ENCODE measurements around the gene TCF12. TPM values are rescaled to one million over a fixed set of nuclear protein-coding genes. Genes with fewer than 3 reads are reported as not detected.
"Not testable (repeated sequence)": the region's sequence is repeated elsewhere in the genome, so short reads cannot be mapped to it uniquely, and the experiment has no call there.

Gene TCF12
- total RNA-seq, 8 experiments from 2014 or later, result 34.7 to 177 (median 99.7) TPM

DNA sequence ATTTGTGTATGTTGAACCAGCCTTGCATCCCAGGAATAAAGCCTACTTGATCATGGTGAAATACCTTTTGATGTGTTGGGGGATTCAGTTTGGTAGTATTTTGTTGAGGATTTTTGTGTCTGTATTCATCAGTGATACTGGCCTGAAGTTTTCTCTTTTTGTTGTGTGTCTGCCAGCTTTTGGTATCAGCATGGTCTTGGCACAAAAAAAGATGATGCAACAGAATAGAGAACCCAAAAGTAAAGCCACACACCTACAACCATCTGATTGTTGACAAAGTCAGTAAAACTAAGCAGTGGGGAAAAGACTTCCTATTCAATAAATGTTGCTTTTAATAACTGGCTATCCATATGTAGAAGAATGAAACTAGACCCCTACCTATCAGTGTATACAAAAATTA lies 77.6 kb downstream of the TCF12 start:
- no peak overlapping the region for H3K27ac ChIP-seq
- in situ Hi-C loops (cut with MboI; ENCODE audit: low pct_unique_long_range_greater_than_20kb in 2 of 9, low sequenced_read_pairs in 9 of 9, unreplicated experiment in 9 of 9), result no loop called here
- no peak for ATAC-seq (replicated peaks in 6 of 8)
- H3K4me3 ChIP-seq, result no peak overlapping the region
- H3K4me1 ChIP-seq (replicated peaks in 1 of 2), result no peaks in the 10 kb centered on the region

DNA sequence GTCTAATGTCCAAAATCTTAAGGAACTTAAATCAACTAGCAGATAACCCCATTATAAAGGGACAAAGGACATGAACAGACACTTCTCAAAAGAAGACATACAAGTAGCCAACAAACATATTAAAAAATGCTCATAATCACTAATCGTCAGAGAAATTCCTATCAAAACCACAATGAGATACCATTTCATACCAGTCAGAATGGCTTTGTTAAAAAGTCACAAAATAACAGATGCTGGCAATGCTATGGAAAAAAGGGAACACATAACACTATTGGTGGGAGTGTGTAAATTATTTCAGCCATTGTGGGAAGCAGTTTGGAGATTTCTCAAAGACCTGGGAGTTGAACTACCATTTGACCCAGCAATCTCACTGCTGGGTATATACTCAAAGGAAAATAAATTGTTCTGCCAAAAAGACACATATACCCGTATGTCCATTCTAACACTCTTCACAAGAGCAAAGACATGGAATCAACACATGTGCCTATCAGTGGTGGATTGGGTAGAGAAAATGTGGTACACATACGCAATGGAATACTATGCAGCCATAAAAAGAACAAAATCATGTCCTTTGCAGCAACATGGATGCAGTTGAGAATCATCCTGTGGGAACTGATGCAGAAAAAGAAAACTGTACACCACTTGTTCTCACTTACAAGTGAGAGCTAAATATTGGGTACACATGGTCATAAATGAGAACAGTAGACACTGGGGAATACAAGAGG lies 78.5 kb downstream of the TCF12 start:
- WGBS, 10 experiments, result 0 to 100% (median 75%) methylated on average over 1 to 3 of the region's 3 CpGs; no CpG with 5 or more reads in 1 of the 10 experiments
- H3K4me1 ChIP-seq (replicated peaks in 1 of 2), result no peaks in the 10 kb centered on the region
- in situ Hi-C loops (cut with MboI; ENCODE audit: low pct_unique_long_range_greater_than_20kb in 2 of 9, low sequenced_read_pairs in 9 of 9, unreplicated experiment in 9 of 9), result no loop called here

DNA sequence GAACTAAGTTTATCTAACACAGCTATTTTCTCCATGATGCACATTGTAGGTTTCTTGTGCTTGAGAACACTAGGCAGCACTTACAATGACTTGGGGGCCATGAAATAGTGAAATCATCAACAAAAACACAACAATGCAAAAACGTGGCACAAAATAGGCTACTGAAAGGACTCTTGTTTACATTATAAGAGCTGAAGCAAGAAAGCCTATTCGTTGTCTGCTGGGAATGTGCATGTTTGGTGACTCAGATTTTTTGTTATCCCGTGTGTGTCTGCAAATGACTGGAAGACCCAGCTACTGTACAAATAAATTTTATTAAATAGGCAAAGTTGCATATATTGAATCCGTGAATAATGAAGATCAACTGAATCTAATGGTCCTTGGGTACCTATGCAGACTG lies 85.0 kb downstream of the TCF12 start:
- peak in 4 of 8 experiments; percentile 29 to 72 (median 45) for ATAC-seq (replicated peaks in 6 of 8)
- Histone ChIP-seq H3K4me3 (no peak overlapping the region), H3K27ac (no peak overlapping the region), H3K4me1 (replicated peaks in 1 of 2) (no peaks in the 10 kb centered on the region)
- 0 to 87% (median 70%) methylated on average over 1 to 4 of the region's 4 CpGs; no CpG with 5 or more reads in 2 of the 10 experiments for WGBS, 10 experiments
- in situ Hi-C loops (cut with MboI; ENCODE audit: low pct_unique_long_range_greater_than_20kb in 2 of 9, low sequenced_read_pairs in 9 of 9, unreplicated experiment in 9 of 9), result no loop called here

More for the DNA sequence above, 78.5 kb downstream of the TCF12 start:
- H3K27ac ChIP-seq, result no peak overlapping the region
- no peak overlapping the region for H3K4me3 ChIP-seq
- ATAC-seq (replicated peaks in 6 of 8), result no peak

DNA sequence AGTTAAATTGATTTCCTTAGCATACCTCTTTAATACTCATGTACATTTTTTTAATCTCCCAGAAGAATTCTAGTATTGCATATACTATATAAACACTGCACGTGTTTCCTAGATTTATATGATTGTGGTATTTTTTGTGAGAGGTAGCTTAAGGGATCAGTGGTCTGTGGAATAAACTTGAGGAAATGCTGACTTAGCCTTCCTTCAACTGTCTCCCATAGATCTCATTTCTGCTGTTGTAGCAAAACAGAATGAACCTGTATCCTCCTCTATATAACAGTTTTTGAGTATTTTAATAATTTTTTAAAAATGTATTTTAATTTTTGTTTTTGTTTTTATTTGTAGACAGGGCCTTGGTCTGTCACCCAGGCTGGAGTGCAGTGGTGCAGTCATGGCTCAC lies 86.8 kb downstream of the TCF12 start:
- WGBS, 10 experiments, result 14 to 100% (median 100%) methylated on average over 1 of the region's 1 CpG; no CpG with 5 or more reads in 2 of the 10 experiments
- in situ Hi-C loops (cut with MboI; ENCODE audit: low pct_unique_long_range_greater_than_20kb in 2 of 9, low sequenced_read_pairs in 9 of 9, unreplicated experiment in 9 of 9), result no loop called here

DNA sequence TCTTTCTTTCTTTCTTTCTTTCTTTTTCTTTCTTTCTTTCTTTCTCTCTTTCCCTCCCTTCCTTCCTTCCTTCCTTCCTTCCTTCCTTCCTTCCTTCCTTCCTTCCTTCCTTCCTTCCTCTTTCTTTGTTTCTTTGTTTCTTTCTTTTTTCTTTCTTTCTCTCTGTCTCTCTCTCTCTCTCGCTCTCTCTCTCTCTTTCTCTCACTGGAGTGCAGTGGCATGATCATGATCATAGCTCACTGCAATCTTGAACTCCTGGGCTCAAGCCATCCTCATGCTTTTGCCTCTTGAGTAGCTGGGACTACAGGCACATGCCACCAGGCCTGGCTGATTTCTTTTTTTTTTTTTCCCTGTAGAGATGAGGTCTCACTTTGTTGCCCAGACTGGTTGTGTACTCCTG lies 89.4 kb downstream of the TCF12 start:
- H3K4me3 ChIP-seq; H3K27ac ChIP-seq; ATAC-seq (replicated peaks in 6 of 8); H3K4me1 ChIP-seq (replicated peaks in 1 of 2); in situ Hi-C loops (cut with MboI; ENCODE audit: low pct_unique_long_range_greater_than_20kb in 2 of 9, low sequenced_read_pairs in 9 of 9, unreplicated experiment in 9 of 9): not testable (repeated sequence)
- 80 to 100% (median 100%) methylated on average over 1 of the region's 1 CpG; no CpG with 5 or more reads in 4 of the 10 experiments for WGBS, 10 experiments

More for the DNA sequence above, 86.8 kb downstream of the TCF12 start:
- Histone ChIP-seq H3K27ac (no peak overlapping the region), H3K4me1 (replicated peaks in 1 of 2) (no peaks in the 10 kb centered on the region), H3K4me3 (no peak overlapping the region)
- ATAC-seq (replicated peaks in 6 of 8), result no peak

DNA sequence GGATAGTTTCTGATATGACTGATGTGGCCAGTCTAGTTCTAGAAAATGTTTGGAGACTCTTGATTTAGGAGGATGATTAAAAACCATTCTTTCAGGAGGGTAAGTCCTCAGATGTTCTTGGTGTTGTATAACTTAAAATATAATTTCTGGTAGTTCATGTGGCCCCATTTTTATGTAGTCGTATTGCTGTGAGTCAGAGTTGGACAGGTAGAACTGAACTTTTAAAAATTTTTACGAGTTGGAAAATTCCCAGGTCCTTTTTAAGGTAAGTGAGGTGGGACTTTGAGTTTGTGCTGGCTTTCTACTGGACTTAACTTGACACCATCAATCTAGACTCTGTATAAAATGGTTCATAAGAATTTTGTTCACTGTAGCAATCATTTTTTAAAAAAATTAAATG lies 92.3 kb downstream of the TCF12 start:
- Histone ChIP-seq H3K27ac (no peak overlapping the region), H3K4me1 (replicated peaks in 1 of 2) (no peaks in the 10 kb centered on the region), H3K4me3 (no peak overlapping the region)
- no peak for ATAC-seq (replicated peaks in 6 of 8)
- WGBS, 10 experiments, result 83 to 100% (median 94%) methylated on average over 1 to 2 of the region's 2 CpGs; no CpG with 5 or more reads in 2 of the 10 experiments
- in situ Hi-C loops (cut with MboI; ENCODE audit: low pct_unique_long_range_greater_than_20kb in 2 of 9, low sequenced_read_pairs in 9 of 9, unreplicated experiment in 9 of 9), result no loop called here

DNA sequence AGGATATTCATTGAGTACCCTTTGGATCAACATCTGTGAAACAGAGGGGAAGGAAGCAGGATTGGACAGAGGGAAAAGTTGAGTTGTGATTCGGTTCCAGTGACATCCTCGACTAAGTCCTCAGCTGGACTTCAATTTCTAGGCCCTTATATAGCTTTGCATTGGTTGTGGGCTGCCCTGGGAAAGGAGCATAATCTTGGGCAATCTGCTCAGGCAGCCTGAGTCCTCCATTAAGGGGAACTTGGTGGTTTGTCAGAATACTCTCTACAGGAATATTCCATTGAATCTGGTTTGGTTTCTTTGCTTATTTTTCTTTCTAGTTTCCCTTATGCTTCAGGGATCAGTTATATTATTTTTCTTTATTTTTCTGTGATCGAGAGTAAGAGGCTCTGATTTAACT lies 94.1 kb downstream of the TCF12 start:
- 66 to 100% (median 87%) methylated on average over 1 to 3 of the region's 3 CpGs for WGBS, 10 experiments
- no peak for ATAC-seq (replicated peaks in 6 of 8)
- Histone ChIP-seq H3K27ac (no peak overlapping the region), H3K4me3 (no peak overlapping the region), H3K4me1 (replicated peaks in 1 of 2) (peaks cover 0 to 3% of the 10 kb centered on the region in 2 donors)
- in situ Hi-C loops (cut with MboI; ENCODE audit: low pct_unique_long_range_greater_than_20kb in 2 of 9, low sequenced_read_pairs in 9 of 9, unreplicated experiment in 9 of 9), result no loop called here

DNA sequence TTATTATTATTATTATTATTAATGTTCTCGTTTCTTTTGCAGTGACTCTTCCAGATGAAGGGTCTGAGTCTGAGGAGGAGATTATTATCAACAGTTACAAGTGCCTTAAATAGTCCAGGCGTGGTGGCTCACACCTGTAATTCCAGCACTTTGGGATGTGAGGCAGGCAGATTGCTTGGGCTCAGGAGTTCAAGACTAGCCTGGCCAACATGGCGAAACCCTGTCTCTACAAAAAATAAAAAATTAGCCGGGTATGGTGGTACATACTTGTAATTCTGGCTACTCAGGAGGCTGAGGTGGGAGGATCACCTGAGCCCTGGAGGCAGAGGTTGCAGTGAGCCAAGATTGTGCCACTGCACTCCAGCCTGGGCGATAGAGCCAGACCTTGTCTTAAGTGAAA lies 96.5 kb downstream of the TCF12 start:
- in situ Hi-C loops (cut with MboI; ENCODE audit: low pct_unique_long_range_greater_than_20kb in 2 of 9, low sequenced_read_pairs in 9 of 9, unreplicated experiment in 9 of 9); H3K27ac ChIP-seq; H3K4me1 ChIP-seq (replicated peaks in 1 of 2); ATAC-seq (replicated peaks in 6 of 8); H3K4me3 ChIP-seq: not testable (repeated sequence)
- WGBS, 10 experiments, result 75 to 95% (median 80%) methylated on average over 1 to 5 of the region's 5 CpGs; no CpG with 5 or more reads in 3 of the 10 experiments

DNA sequence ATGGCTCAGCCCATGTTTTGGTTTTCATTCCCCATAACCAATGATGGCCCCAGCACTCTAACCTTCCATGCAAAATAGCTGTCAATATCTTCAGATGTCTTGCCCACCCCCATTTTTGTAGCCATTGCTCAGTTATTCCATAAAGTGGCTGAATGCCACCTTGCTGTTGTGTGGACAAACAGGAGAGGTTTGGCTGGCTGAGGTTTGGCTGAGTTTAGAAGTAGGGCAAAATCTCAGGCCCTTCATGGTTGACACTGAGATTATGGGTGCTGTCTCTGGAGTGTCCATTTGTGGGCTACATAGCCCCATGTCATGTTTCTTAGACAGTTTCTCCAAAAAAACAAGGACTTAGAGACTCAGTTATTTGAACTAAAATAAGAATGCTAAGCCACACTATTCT lies 96.9 kb downstream of the TCF12 start:
- no peak overlapping the region for H3K27ac ChIP-seq
- H3K4me1 ChIP-seq (replicated peaks in 1 of 2), result peaks cover 0 to 3% of the 10 kb centered on the region in 2 donors
- in situ Hi-C loops (cut with MboI; ENCODE audit: low pct_unique_long_range_greater_than_20kb in 2 of 9, low sequenced_read_pairs in 9 of 9, unreplicated experiment in 9 of 9), result no loop called here
- H3K4me3 ChIP-seq, result no peak overlapping the region
- ATAC-seq (replicated peaks in 6 of 8), result no peak

DNA sequence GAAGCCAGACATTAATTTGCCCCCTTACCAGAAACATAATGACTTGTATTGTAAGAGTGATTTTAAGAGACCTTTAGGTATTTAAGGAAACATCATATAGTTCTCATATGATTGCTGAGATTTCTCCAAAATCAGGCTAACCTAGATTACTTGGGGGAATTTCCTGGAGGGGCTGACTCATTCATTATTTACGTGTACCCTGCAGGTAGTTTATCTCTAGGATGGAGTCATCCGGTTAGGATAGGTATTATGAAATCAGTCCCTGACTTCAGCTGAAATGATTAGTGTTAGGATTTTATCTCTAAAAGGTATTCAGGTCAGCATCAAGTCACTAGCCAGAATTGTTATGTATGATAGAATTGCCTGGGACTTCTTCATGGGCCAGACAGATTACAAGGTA lies 97.5 kb downstream of the TCF12 start:
- ATAC-seq (replicated peaks in 6 of 8), result no peak
- Histone ChIP-seq H3K27ac (no peak overlapping the region), H3K4me3 (no peak overlapping the region), H3K4me1 (replicated peaks in 1 of 2) (peaks cover 0 to 3% of the 10 kb centered on the region in 2 donors)
- 50 to 100% (median 88%) methylated on average over 1 to 2 of the region's 2 CpGs; no CpG with 5 or more reads in 3 of the 10 experiments for WGBS, 10 experiments
- in situ Hi-C loops (cut with MboI; ENCODE audit: low pct_unique_long_range_greater_than_20kb in 2 of 9, low sequenced_read_pairs in 9 of 9, unreplicated experiment in 9 of 9), result no loop called here

DNA sequence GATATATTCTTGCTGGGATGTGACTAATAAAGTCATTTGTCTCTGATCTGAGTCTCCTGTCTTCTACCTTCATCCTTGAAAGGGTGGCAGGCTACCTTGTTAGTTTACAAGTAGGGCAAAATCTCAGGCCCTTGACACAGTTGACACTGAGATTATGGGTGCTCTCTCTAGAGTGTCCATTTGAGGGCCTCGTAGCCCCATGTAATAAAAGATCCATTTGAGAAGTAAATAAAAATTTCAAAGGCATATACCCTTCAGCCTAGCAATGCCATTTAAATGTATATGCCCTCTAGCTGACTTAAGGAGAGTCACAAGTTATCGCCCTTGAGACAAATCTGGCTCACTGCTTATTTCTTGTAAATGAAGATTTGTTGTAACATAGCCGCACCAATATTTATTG lies 98.6 kb downstream of the TCF12 start:
- peak in 5 of 8 experiments; percentile 7 to 69 (median 35) for ATAC-seq (replicated peaks in 6 of 8)
- in situ Hi-C loops (cut with MboI; ENCODE audit: low pct_unique_long_range_greater_than_20kb in 2 of 9, low sequenced_read_pairs in 9 of 9, unreplicated experiment in 9 of 9), result no loop called here
- Histone ChIP-seq H3K27ac (no peak overlapping the region), H3K4me1 (replicated peaks in 1 of 2) (peaks cover 0 to 3% of the 10 kb centered on the region in 2 donors), H3K4me3 (no peak overlapping the region)
- WGBS, 10 experiments, result 50 to 94% (median 80%) methylated on average over 1 to 3 of the region's 3 CpGs; no CpG with 5 or more reads in 1 of the 10 experiments

DNA sequence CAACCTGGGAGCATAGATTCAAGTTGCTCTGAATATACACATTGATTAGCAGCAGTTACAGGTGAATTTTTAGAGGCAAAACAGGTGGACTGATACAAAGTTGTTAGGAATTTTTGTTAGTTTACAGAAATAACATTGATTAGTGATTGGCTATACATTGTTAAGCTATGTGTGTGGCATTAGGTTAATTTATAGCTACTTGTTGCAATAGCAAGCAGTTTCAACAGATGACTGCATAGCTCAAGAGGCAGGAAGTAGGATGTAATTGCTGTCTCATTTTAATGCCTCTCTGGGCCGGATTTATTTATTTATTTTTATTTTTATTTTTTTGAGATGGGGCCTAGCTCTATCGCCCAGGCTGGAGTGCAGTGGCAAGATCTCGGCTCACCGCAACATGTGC lies 99.7 kb downstream of the TCF12 start:
- WGBS, 10 experiments, result 57 to 100% (median 92%) methylated on average over 1 to 4 of the region's 4 CpGs; no CpG with 5 or more reads in 3 of the 10 experiments
- peaks cover 0 to 3% of the 10 kb centered on the region in 2 donors for H3K4me1 ChIP-seq (replicated peaks in 1 of 2)
- H3K27ac ChIP-seq, result no peak overlapping the region
- in situ Hi-C loops (cut with MboI; ENCODE audit: low pct_unique_long_range_greater_than_20kb in 2 of 9, low sequenced_read_pairs in 9 of 9, unreplicated experiment in 9 of 9), result no loop called here
- H3K4me3 ChIP-seq, result no peak overlapping the region
- no peak for ATAC-seq (replicated peaks in 6 of 8)

DNA sequence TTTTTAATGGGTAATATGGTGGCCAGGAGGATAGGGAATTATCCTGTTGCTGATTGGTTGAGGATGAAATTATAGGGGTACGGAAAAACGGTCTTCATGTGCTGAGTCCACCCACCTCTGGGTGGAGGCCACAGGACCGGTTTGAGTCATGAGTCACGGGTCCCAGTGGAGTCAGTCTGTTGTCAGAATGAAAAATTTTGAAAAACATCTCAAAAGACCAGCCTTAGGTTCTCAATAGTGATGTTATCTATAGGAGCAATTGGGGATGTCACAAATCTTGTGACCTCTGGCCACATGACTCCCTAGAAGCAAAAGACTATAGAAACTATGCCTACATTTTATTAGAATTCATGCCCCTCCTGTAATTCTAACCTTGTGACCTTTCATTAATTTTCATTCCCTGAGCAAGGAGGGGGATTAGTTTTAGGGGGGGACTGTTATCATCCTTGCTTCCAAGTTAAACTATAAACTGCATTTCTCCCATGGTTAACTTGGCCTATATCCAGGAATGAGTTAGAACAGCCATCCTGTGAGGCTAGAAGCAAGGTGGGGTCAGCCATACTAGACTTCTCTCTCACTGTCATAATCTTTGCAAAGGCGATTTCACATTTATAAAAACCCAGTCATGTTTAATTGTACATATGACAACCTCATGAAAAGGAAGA lies 101.2 kb downstream of the TCF12 start:
- Histone ChIP-seq H3K27ac (no peak overlapping the region), H3K4me3 (no peak overlapping the region), H3K4me1 (replicated peaks in 1 of 2) (peaks cover 0 to 3% of the 10 kb centered on the region in 2 donors)
- in situ Hi-C loops (cut with MboI; ENCODE audit: low pct_unique_long_range_greater_than_20kb in 2 of 9, low sequenced_read_pairs in 9 of 9, unreplicated experiment in 9 of 9), result no loop called here
- WGBS, 10 experiments, result 8 to 100% (median 94%) methylated on average over 1 to 5 of the region's 5 CpGs; no CpG with 5 or more reads in 5 of the 10 experiments
- ATAC-seq (replicated peaks in 6 of 8), result peak in 2 of 8 experiments; percentile 73

Data from motor neuron (in vitro differentiated cells).